ENCODE results near the gene NCOR2.

The NCOR2 gene

DNA sequence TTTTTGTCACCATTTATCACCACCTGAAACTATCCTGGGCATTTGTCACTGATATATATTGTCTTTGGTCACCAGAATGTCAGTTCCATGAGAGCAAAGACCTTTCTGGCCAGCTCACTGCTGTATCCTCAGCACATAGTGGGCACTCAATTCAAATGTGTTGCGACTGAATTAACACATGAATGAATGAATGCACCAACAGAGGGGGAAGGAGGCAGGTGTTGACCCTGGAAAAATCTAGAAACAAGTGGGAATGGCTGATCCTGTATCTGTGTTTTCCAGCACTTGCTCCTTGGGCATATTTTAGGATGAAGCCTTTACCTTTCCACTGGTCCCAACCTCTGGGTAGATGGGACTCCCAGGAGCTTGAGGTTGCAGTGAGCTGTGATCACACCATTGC lies 3.4 kb upstream of the NCOR2 start:
- Histone ChIP-seq H3K9ac (ENCODE audit: low read depth, low read length) (no peak overlapping the region), H3K4me1 (ENCODE audit: control insufficient read depth, insufficient read depth, low read length) (peaks cover 16% of the 10 kb centered on the region), H3K4me2 (ENCODE audit: low read length) (no peak overlapping the region), H3K4me3 (ENCODE audit: low read length) (no peak overlapping the region), H3K9me3 (replicated peaks; ENCODE audit: low read length) (no peaks in the 10 kb centered on the region), H3K36me3 (ENCODE audit: insufficient read depth, low read length) (no peaks in the 10 kb centered on the region), H3K27me3 (ENCODE audit: control insufficient read depth, insufficient read depth, low read length) (no peaks in the 10 kb centered on the region)

DNA sequence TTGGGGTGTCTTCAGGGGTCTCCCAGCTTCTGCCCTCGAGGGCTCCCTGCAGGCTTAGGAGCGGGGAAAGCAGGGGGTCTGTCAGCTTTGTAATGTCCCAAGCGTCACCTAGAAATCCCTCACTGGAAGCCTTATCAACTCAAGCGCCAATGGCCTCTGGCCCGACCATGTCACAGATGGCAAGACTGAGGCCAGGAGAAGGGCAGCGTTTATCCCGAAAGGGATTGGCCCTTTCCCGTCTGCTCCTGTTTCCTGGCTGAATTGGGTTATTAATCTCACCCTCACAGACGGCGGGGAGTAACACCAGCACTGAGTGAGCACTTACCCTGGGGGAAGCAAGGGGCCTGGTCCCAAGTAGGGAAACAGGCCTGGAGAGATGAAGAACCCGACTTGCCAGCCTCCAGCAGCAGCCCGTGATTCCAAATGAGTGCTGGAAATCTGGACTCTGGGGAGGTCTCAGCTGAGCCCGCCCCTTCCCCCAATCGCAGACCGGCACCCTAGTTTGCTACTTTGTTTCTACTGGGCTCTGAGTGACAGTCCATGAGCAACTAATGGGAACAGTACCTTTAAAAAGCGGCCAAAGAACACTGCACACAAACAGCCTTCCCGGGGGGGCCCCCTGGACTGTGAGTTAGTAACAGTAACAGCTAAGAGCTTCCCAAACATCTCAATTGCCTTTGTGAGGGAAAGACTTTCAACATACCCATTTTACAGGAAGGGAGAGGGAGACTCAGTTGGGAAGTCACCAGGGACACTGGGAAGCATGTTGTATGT lies 2.1 kb upstream of the NCOR2 start:
- H3K4me3 ChIP-seq (ENCODE audit: low read length): no peak overlapping the region
- no peak overlapping the region for H3K4me2 ChIP-seq (ENCODE audit: low read length)
- no peaks in the 10 kb centered on the region for H3K9me3 ChIP-seq (replicated peaks; ENCODE audit: low read length)
- H3K9ac ChIP-seq (ENCODE audit: low read depth, low read length): no peak overlapping the region
- H3K36me3 ChIP-seq (ENCODE audit: insufficient read depth, low read length): no peaks in the 10 kb centered on the region
- H3K27me3 ChIP-seq (ENCODE audit: control insufficient read depth, insufficient read depth, low read length): no peaks in the 10 kb centered on the region
- peaks cover 20% of the 10 kb centered on the region for H3K4me1 ChIP-seq (ENCODE audit: control insufficient read depth, insufficient read depth, low read length)

DNA sequence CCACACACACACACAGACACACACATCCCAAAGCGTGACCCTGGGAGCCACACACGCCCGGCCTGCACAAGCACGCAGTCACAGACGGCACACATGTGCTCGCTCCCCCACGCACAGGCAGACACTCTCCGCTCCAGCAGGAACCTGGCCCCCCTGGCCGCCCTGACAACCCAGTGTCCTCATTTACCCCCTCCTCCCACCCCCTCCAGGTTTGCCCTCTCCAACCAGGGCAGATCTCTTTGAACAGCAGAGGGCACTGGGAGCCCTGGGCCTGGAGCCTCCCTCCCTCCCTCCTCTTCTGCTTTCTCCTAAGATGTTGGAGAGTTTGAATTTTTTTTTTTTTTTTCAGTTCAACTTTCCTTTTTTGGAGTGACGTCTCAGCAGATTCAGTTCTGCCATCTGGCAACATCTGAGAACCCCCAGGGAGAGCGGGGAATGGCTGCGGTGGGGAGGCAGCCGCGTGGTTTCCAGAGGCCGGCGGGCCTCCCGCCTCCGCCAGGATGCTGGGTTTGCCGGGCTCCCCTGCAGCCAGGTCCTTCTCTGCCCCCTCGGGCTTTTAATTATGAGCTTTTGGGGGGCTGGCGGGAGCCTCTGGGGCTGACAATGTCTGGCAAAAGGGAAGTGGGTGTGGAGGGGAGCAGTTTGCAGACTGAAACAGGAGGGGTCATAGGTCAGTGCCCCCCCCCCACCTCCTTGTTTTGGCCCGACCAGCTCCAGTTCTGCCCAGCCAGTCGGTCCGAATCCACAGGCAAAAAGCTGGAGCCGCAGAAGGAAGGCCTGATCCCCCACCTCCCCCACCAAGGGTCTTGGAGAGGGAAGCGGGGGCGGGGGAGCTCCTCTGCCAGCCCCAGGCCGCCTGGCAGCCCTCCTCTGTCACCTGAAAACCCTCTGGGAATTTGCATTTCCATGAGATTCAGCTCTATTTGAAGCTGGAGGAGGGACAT lies 1.3 kb upstream of the NCOR2 start:
- no peak overlapping the region for H3K9ac ChIP-seq (ENCODE audit: low read depth, low read length)
- H3K36me3 ChIP-seq (ENCODE audit: insufficient read depth, low read length): no peaks in the 10 kb centered on the region
- H3K27me3 ChIP-seq (ENCODE audit: control insufficient read depth, insufficient read depth, low read length): no peaks in the 10 kb centered on the region
- H3K4me1 ChIP-seq (ENCODE audit: control insufficient read depth, insufficient read depth, low read length): peaks cover 20% of the 10 kb centered on the region
- no peaks in the 10 kb centered on the region for H3K9me3 ChIP-seq (replicated peaks; ENCODE audit: low read length)
- H3K4me3 ChIP-seq (ENCODE audit: low read length): no peak overlapping the region
- H3K4me2 ChIP-seq (ENCODE audit: low read length): peak overlapping the region; percentile 82

DNA sequence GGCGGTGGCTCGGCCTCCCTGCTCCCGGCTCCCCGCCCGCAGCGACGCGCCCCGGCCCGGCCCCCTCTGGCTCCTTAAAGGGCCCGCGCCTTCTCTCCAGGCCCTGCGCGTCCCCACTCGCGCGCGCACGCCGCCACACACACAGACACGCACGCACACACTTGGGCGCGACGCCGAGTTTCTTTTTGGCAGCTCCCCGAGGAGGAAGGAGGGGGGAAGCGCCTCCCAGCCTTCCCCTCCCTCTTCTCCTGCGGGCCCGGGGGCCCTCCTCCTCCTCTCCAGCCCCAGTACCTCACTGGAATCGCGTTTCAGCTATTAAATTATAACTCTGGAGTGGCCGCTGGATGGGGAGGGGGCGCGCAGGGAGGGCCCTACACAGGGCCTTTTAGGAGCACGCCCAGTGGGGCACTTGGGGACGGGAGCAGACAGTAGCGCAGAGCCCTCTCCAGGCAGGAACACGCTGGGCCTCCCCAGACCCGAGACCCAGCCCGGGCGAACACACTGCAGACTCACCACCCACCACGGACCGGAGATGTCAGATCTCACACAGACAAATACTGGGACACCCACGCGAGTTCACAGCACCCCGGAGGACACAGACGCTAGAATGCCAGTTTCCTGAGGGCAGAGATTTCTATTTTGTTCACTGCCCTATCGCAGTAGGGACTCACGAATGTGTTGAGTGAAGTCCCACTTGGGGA lies 411 bp upstream of the NCOR2 start:
- no peaks in the 10 kb centered on the region for H3K36me3 ChIP-seq (ENCODE audit: insufficient read depth, low read length)
- H3K27me3 ChIP-seq (ENCODE audit: control insufficient read depth, insufficient read depth, low read length): no peaks in the 10 kb centered on the region
- H3K4me2 ChIP-seq (ENCODE audit: low read length): peak overlapping the region; percentile 82
- peaks cover 20% of the 10 kb centered on the region for H3K4me1 ChIP-seq (ENCODE audit: control insufficient read depth, insufficient read depth, low read length)
- H3K4me3 ChIP-seq (ENCODE audit: low read length): peak overlapping the region; percentile 69
- H3K9ac ChIP-seq (ENCODE audit: low read depth, low read length): peak overlapping the region; percentile 53
- no peaks in the 10 kb centered on the region for H3K9me3 ChIP-seq (replicated peaks; ENCODE audit: low read length)

DNA sequence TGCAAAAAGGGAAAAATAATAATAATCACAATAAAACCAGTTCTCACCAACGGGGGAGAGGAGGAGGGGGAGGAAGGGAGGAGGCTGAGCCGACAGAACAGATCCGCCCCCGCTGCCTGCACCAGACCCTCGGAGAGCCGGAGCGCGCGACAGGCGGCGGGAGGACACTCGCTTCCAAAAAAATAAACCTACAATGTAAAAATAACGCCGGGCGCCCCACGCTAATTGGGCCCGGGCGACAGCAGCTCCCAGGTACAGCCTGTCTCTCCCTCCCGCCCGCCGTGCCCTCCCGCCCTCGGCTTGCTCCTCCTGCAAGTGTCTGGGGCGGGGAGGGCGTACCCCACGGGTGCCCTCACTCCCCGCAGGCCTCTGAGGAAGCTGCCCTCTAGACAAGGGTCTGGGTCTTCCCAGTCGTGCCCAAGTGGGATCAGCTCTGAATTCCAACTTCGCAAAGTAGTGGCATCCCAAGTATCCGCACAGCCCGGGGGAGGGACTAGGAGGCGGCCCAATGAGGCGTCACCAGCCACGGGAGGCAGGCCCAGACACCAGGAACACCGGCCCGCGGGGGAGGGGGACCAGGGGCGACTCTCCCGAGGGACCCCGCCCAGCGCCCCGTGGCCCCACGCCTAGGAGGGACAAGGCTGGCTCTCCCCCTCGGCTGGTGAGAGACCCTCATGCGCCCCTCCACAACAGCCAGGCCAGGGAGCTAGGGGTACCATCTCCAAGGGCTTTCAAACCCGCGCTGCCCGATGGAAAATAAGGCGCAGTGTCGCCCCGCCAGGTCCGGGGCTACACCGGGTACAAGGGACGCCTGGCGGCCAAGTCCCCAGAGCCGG lies 1.0 kb downstream of the NCOR2 start:
- Histone ChIP-seq H3K4me2 (ENCODE audit: low read length) (peak overlapping the region; percentile 95), H3K9ac (ENCODE audit: low read depth, low read length) (peak overlapping the region; percentile 84), H3K9me3 (replicated peaks; ENCODE audit: low read length) (no peaks in the 10 kb centered on the region), H3K4me1 (ENCODE audit: control insufficient read depth, insufficient read depth, low read length) (peaks cover 20% of the 10 kb centered on the region), H3K36me3 (ENCODE audit: insufficient read depth, low read length) (no peaks in the 10 kb centered on the region), H3K4me3 (ENCODE audit: low read length) (peak overlapping the region; percentile 93), H3K27me3 (ENCODE audit: control insufficient read depth, insufficient read depth, low read length) (no peaks in the 10 kb centered on the region)

DNA sequence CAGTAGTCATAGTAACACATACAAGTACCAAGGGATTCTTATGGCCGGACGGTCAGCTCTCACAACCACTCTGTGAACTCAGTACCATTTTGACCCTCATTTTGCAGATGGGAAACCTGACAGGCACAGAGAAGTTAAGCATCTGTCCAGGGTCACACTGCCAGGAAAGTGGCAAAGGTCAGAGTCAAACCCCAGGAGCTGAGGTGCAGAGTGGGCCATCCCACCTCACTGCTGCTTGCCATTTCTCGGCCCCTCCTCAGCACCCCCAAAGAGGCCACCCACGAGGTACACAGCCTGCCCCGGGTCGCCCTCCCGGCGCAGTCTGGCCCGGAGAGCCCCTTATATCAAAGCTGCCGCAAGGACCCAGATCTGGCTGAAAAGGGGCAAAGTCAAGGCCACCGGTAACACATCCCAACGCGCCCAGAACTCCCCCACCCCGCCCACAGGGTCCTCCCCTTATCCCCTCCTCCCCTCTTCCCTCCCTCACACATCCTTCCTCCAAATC lies 1.7 kb downstream of the NCOR2 start:
- H3K4me1 ChIP-seq (ENCODE audit: control insufficient read depth, insufficient read depth, low read length): peaks cover 20% of the 10 kb centered on the region
- peak overlapping the region; percentile 84 for H3K9ac ChIP-seq (ENCODE audit: low read depth, low read length)
- peak overlapping the region; percentile 95 for H3K4me2 ChIP-seq (ENCODE audit: low read length)
- no peaks in the 10 kb centered on the region for H3K27me3 ChIP-seq (ENCODE audit: control insufficient read depth, insufficient read depth, low read length)
- no peaks in the 10 kb centered on the region for H3K36me3 ChIP-seq (ENCODE audit: insufficient read depth, low read length)
- H3K9me3 ChIP-seq (replicated peaks; ENCODE audit: low read length): no peaks in the 10 kb centered on the region
- peak overlapping the region; percentile 93 for H3K4me3 ChIP-seq (ENCODE audit: low read length)

DNA sequence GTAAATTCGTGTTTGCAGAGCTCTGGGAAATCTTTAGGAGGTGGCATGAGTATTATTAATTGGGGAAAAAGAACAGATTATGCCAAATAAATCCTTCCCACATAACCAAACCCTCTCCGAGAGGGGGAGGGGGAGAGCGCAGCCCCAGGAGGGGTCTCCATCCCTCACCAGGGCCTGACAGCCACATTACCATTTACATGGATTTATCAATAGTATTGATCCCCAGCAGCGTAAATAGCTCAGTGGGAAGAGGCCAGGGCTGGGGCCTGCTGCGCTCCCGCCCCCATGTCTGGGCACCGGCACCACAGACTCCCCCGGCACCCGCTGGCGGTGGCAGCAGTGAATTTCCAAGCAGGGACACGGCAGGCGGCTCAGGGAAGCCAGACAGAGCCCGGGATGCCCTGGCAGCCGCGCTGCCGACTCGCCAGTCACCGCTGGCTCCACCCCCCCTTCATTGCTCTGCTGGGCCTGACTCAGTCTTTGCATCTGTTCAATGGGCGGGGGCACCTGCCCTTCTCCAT lies 2.4 kb downstream of the NCOR2 start:
- Histone ChIP-seq H3K9ac (ENCODE audit: low read depth, low read length) (no peak overlapping the region), H3K27me3 (ENCODE audit: control insufficient read depth, insufficient read depth, low read length) (no peaks in the 10 kb centered on the region), H3K9me3 (replicated peaks; ENCODE audit: low read length) (no peaks in the 10 kb centered on the region), H3K4me1 (ENCODE audit: control insufficient read depth, insufficient read depth, low read length) (peaks cover 20% of the 10 kb centered on the region), H3K4me2 (ENCODE audit: low read length) (peak overlapping the region; percentile 52), H3K36me3 (ENCODE audit: insufficient read depth, low read length) (no peaks in the 10 kb centered on the region), H3K4me3 (ENCODE audit: low read length) (peak overlapping the region; percentile 93)

DNA sequence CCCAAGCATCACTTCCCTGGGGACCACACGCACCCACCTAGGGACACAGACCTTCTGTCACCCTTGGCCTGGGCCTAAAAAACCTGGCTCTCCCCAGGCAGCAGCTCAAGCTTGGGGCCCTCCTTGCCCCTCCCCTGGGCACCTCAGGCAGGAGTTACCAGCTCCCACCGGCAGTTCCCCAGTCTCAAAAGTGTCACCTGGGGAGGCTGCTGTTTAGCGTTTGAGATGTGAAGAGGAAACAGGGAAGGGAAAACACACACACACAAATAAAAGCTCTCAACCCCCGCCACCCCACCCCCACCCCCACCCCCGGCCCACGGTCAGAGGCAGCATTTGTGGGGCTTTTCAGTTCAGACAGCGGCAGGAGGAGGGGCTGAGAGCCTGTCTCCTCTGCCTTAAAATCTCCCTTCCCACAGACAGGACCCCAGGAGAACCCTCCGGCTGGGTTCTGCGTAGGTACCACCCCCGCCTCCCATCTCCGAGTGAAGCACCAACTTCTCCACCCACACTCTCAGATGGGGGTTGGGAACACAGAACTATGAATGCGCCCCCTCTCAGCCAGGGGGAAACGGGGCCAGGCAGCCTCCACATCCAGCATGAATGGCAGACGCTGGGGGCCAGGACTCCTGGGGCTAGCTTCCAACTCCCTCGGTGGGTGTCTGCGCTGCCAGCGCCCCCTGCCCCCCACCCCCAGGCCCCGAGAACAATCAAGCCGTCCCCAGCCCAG lies 3.0 kb downstream of the NCOR2 start:
- H3K36me3 ChIP-seq (ENCODE audit: insufficient read depth, low read length): no peaks in the 10 kb centered on the region
- H3K4me3 ChIP-seq (ENCODE audit: low read length): no peak overlapping the region
- H3K27me3 ChIP-seq (ENCODE audit: control insufficient read depth, insufficient read depth, low read length): no peaks in the 10 kb centered on the region
- no peak overlapping the region for H3K9ac ChIP-seq (ENCODE audit: low read depth, low read length)
- peaks cover 20% of the 10 kb centered on the region for H3K4me1 ChIP-seq (ENCODE audit: control insufficient read depth, insufficient read depth, low read length)
- H3K4me2 ChIP-seq (ENCODE audit: low read length): no peak overlapping the region
- H3K9me3 ChIP-seq (replicated peaks; ENCODE audit: low read length): no peaks in the 10 kb centered on the region

DNA sequence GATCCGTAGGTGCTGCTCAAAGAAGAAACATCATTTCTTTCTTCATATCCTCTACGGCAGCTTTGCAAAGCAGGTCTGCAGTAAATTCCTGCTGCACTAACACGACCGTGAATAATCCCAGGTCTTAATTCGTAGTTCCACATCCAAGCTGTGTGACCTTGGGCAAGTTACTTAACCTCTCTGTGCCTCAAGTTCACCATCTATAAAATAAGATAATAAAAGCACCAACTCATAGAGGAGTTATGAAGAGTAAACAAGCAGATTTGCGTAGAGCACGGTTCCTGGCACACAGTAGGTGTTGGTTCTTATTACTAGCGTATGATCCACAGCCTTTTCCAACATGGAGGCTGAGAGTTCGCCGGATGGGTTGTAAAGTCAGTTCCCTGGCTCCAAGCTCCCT lies 3.6 kb downstream of the NCOR2 start:
- Histone ChIP-seq H3K4me3 (ENCODE audit: low read length) (no peak overlapping the region), H3K27me3 (ENCODE audit: control insufficient read depth, insufficient read depth, low read length) (no peaks in the 10 kb centered on the region), H3K36me3 (ENCODE audit: insufficient read depth, low read length) (no peaks in the 10 kb centered on the region), H3K9ac (ENCODE audit: low read depth, low read length) (no peak overlapping the region), H3K4me1 (ENCODE audit: control insufficient read depth, insufficient read depth, low read length) (peaks cover 16% of the 10 kb centered on the region), H3K4me2 (ENCODE audit: low read length) (no peak overlapping the region), H3K9me3 (replicated peaks; ENCODE audit: low read length) (no peaks in the 10 kb centered on the region)

DNA sequence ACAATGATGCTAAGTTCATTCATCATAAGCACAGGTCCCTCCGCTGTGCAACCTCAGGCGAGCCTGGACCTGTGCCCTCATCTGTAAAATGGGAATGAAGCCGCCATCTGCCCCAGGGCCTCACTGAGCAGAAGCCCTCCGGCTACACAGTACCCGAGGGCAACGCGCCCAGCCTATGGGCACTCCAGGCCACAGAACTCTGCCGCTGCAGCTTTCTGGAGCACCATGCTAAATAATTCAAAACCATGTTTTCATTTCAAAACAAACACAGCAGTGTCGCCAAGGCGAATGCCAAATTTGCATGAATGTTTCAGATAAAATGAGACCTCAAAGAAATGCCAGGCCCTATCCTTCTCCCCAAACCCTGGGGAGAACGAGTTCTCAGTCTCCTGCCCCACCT lies 4.0 kb downstream of the NCOR2 start:
- H3K4me1 ChIP-seq (ENCODE audit: control insufficient read depth, insufficient read depth, low read length): peaks cover 13% of the 10 kb centered on the region
- no peaks in the 10 kb centered on the region for H3K9me3 ChIP-seq (replicated peaks; ENCODE audit: low read length)
- no peaks in the 10 kb centered on the region for H3K27me3 ChIP-seq (ENCODE audit: control insufficient read depth, insufficient read depth, low read length)
- no peak overlapping the region for H3K4me2 ChIP-seq (ENCODE audit: low read length)
- no peak overlapping the region for H3K4me3 ChIP-seq (ENCODE audit: low read length)
- no peaks in the 10 kb centered on the region for H3K36me3 ChIP-seq (ENCODE audit: insufficient read depth, low read length)
- H3K9ac ChIP-seq (ENCODE audit: low read depth, low read length): no peak overlapping the region
